GM13976 (cell line): ENCODE data around the gene PCYOX1L.

Experiments
- DNase-seq: peaks from one replicate; pipeline ENCODE4 v3.0.0; 2012; ENCODE audit warnings: low spot score
- CTCF ChIP-seq: IDR thresholded peaks from 2 replicates; pipeline ENCODE4 v1.5.1; 2012; ENCODE audit warnings: borderline replicate concordance, mild to moderate bottlenecking; ENCODE audit not compliant: insufficient read depth; ENCODE audit errors: extremely low read depth, missing control alignments, control extremely low read depth
- in situ Hi-C: fragments of 300-500 bp; cut with MboI; formaldehyde crosslinking; loops from one replicate; pipeline ENCODE4 v1.12.0; 2022; ENCODE audit warnings: low sequenced_read_pairs, mixed read lengths, inconsistent platforms; ENCODE audit not compliant: unreplicated experiment

The PCYOX1L gene

GRCh38 chr5:149363358-149363757 lies 5.5 kb downstream of the PCYOX1L start:
- in situ Hi-C loops, result no loop called here
- no peak for DNase-seq
- no peak for TF ChIP-seq CTCF

GRCh38 chr5:149363936-149364335 lies 6.1 kb downstream of the PCYOX1L start:
- DNase-seq, result no peak
- in situ Hi-C loops, result no loop called here
- no peak for TF ChIP-seq CTCF

- no peak for TF ChIP-seq CTCF
- DNase-seq, result no peak
- in situ Hi-C loops, result no loop called here
These were observed 6.9 kb downstream of the PCYOX1L start for GRCh38 chr5:149364719-149365118.

- DNase-seq, result no peak
- no peak for TF ChIP-seq CTCF
- in situ Hi-C loops, result no loop called here
These were observed 7.6 kb downstream of the PCYOX1L start for GRCh38 chr5:149365418-149365817.

GRCh38 chr5:149366169-149366729 lies 8.4 kb downstream of the PCYOX1L start:
- DNase-seq, result no peak
- no peak for TF ChIP-seq CTCF
- in situ Hi-C loops, result no loop called here

GRCh38 chr5:149367249-149367971 lies 9.6 kb downstream of the PCYOX1L start:
- DNase-seq, result peak; percentile 85
- in situ Hi-C loops, result no loop called here
- peak; percentile 74 for TF ChIP-seq CTCF
